Endothelial cell (in vitro differentiated cells): ENCODE results near the gene CHST1. TPM values are rescaled to one million over a fixed set of nuclear protein-coding genes. Genes with fewer than 3 reads are reported as not detected.

Source experiments
- DNase-seq: peaks from one replicate; pipeline ENCODE4 v3.0.0; 2021; ENCODE audit warnings: low spot score
- H3K27ac Mint-ChIP-seq: one replicate; pipeline ENCODE4 v1.8.0; 2021; ENCODE audit warnings: mixed read lengths, inconsistent platforms; ENCODE audit not compliant: unreplicated experiment
- H3K27me3 Mint-ChIP-seq: one replicate; pipeline ENCODE4 v1.8.0; 2021; ENCODE audit warnings: mild to moderate bottlenecking, moderate library complexity, mixed read lengths, inconsistent platforms; ENCODE audit not compliant: unreplicated experiment
- H3K36me3 Mint-ChIP-seq: one replicate; pipeline ENCODE4 v1.8.0; 2021; ENCODE audit warnings: mild to moderate bottlenecking, low read depth, mixed read lengths, inconsistent platforms; ENCODE audit not compliant: unreplicated experiment
- H3K4me1 Mint-ChIP-seq: one replicate; pipeline ENCODE4 v1.8.0; 2021; ENCODE audit warnings: mild to moderate bottlenecking, mixed read lengths, inconsistent platforms; ENCODE audit not compliant: unreplicated experiment
- H3K4me3 Mint-ChIP-seq: one replicate; pipeline ENCODE4 v1.8.0; 2021; ENCODE audit warnings: mild to moderate bottlenecking, mixed read lengths, inconsistent platforms; ENCODE audit not compliant: unreplicated experiment
- H3K9me3 Mint-ChIP-seq: one replicate; pipeline ENCODE4 v1.8.0; 2021; ENCODE audit warnings: mixed read lengths, inconsistent platforms; ENCODE audit not compliant: unreplicated experiment
- CTCF ChIP-seq: fragments of 200-600 bp; sonication (generic); IDR thresholded peaks from one replicate; pipeline ENCODE4 v1.5.0; 2021; ENCODE audit warnings: antibody characterized with exemption; ENCODE audit not compliant: unreplicated experiment
- microRNA-seq: library from miRNA; unstranded; fragments of <30 nt; microRNA quantifications from one replicate; pipeline ENCODE4, GENCODE V29; 2020; ENCODE audit not compliant: unreplicated experiment
- total RNA-seq: library from RNA; stranded (reverse); fragmentation: NEBNext Ultra II Directional; extraction: Animal tissue kit (Norgen Biotek cat#: 25700); gene quantifications from one replicate; pipeline ENCODE4 v1.2.1, GENCODE V29; 2021; ENCODE audit not compliant: unreplicated experiment

CHST1 gene
- total RNA-seq, 1 donor from 2014 or later, result 275 TPM

GRCh38 chr11:45599161-45599943, 66.1 kb downstream of the CHST1 start:
- no peaks in the 10 kb centered on the region for H3K9me3 Mint-ChIP-seq
- peaks cover 2% of the 10 kb centered on the region for H3K27me3 Mint-ChIP-seq
- no peak for TF ChIP-seq CTCF
- no peak for DNase-seq
- no peak overlapping the region for H3K4me3 Mint-ChIP-seq
- H3K36me3 Mint-ChIP-seq, result no peaks in the 10 kb centered on the region
- H3K4me1 Mint-ChIP-seq, result peaks cover 18% of the 10 kb centered on the region
- H3K27ac Mint-ChIP-seq, result no peak overlapping the region

Small RNA genes lying within 50 kb of the gene (microRNA-seq; reads per million reads assigned to microRNA genes)
- not detected for gene MIR7154

Other genes starting within 250 kb of the CHST1 start
- gene SLC35C1, start 139.5 kb upstream of the CHST1 start, total RNA-seq, result 13.9 TPM
- 23.8 TPM for gene CRY2, start 181.9 kb upstream of the CHST1 start, total RNA-seq
- gene MAPK8IP1, start 220.0 kb upstream of the CHST1 start, total RNA-seq, result 3.7 TPM
- gene FREY1, start 241.6 kb upstream of the CHST1 start, total RNA-seq, result 1.1 TPM